ENCODE measurements around the gene RCOR2. TPM values are rescaled to one million over a fixed set of nuclear protein-coding genes. Genes with fewer than 3 reads are reported as not detected.

RCOR2 gene
- total RNA-seq, 1 donor from 2014 or later: 18.8 TPM

DNA sequence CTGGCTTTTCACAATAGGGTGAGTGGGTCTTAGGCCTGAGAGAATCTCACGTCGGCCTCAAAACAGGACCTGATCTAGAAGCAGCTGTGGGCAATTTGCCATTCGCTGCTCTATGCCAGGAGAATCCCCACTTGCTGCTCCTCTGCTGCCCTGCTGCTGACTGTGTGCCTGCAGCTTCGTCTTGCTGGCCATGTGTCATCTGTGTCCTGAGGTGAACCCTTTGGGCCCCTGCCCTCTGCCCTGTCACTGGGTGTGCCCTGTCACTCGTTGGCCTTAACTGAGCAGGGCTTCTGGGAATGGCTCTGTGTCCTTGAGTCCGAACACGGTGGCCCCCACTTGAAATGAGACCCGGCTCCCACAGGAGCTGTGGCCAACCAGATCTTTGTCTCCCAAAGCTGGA, 28.0 kb upstream of the RCOR2 start:
- no peak overlapping the region for H3K27ac Mint-ChIP-seq (ENCODE audit: unreplicated experiment)
- FAIRE-seq (no peak), DNase-seq (ENCODE audit: low read depth) (no peak)
- Histone ChIP-seq H3K27ac (ENCODE audit: low read depth, low read length) (no peak overlapping the region), H3K79me2 (ENCODE audit: insufficient read depth, low read length) (peaks cover 48% of the 10 kb centered on the region), H3K36me3 (ENCODE audit: insufficient read depth, low read length) (peaks cover 2% of the 10 kb centered on the region), H2AFZ (ENCODE audit: low read depth, low read length) (no peak overlapping the region), H3K27me3 (ENCODE audit: insufficient read depth, low read length) (no peaks in the 10 kb centered on the region), H3K9me3 (ENCODE audit: insufficient read depth, low read depth, low read length) (no peaks in the 10 kb centered on the region), H4K20me1 (ENCODE audit: insufficient read depth, low read length) (peaks cover 36% of the 10 kb centered on the region), H3K4me3 (ENCODE audit: insufficient read depth, low read depth, low read length) (no peak overlapping the region), H3K4me2 (ENCODE audit: low read length) (no peak overlapping the region), H3K9ac (ENCODE audit: low read length) (peak overlapping the region; percentile 27), H3K4me1 (ENCODE audit: insufficient read depth, low read length) (no peaks in the 10 kb centered on the region)
- no peaks in the 10 kb centered on the region for H3K27me3 Mint-ChIP-seq (ENCODE audit: low read depth, unreplicated experiment)
- H3K4me3 Mint-ChIP-seq (ENCODE audit: unreplicated experiment): no peak overlapping the region
- no peaks in the 10 kb centered on the region for H3K4me1 Mint-ChIP-seq (ENCODE audit: low read depth, unreplicated experiment)
- no peaks in the 10 kb centered on the region for H3K9me3 Mint-ChIP-seq (ENCODE audit: unreplicated experiment)
- TF ChIP-seq EZH2 (IDR thresholded peaks at IDR 0.05; ENCODE audit: insufficient read depth, low read length): no peak
- TF ChIP-seq, protein P1, sequence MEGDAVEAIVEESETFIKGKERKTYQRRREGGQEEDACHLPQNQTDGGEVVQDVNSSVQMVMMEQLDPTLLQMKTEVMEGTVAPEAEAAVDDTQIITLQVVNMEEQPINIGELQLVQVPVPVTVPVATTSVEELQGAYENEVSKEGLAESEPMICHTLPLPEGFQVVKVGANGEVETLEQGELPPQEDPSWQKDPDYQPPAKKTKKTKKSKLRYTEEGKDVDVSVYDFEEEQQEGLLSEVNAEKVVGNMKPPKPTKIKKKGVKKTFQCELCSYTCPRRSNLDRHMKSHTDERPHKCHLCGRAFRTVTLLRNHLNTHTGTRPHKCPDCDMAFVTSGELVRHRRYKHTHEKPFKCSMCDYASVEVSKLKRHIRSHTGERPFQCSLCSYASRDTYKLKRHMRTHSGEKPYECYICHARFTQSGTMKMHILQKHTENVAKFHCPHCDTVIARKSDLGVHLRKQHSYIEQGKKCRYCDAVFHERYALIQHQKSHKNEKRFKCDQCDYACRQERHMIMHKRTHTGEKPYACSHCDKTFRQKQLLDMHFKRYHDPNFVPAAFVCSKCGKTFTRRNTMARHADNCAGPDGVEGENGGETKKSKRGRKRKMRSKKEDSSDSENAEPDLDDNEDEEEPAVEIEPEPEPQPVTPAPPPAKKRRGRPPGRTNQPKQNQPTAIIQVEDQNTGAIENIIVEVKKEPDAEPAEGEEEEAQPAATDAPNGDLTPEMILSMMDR (IDR thresholded peaks at IDR 0.05; ENCODE audit: insufficient read depth, low read depth, low read length): no peak
- H3K36me3 Mint-ChIP-seq (ENCODE audit: low read depth, unreplicated experiment): peaks cover 2% of the 10 kb centered on the region

DNA sequence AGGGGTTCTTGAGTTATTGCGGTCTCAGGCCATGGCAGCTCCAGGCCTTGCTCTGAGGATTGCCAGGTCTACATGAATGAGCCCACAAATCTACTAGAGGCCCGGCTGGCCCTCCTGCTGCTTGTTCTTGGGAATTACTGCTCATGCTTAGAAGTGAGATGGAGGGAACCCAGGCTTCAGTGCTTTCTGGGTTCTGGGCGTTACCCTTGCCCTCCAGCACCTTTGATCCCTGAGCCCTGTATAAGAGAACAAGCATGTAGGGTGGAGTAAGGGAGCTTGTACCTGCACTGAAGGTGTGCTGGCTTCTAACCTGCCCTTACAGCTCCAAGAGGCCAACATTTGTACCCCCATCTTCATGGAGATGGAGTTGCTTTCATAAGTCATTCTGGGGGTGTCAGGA, 25.8 kb upstream of the RCOR2 start:
- no peak overlapping the region for H3K4me2 ChIP-seq (ENCODE audit: low read length)
- H3K36me3 ChIP-seq (ENCODE audit: insufficient read depth, low read length): peaks cover 2% of the 10 kb centered on the region
- H2AFZ ChIP-seq (ENCODE audit: low read depth, low read length): no peak overlapping the region
- FAIRE-seq (no peak), DNase-seq (ENCODE audit: low read depth) (no peak)
- H3K4me3 ChIP-seq (ENCODE audit: insufficient read depth, low read depth, low read length): no peak overlapping the region
- TF ChIP-seq EZH2 (IDR thresholded peaks at IDR 0.05; ENCODE audit: insufficient read depth, low read length): no peak
- TF ChIP-seq, protein P1 (IDR thresholded peaks at IDR 0.05; ENCODE audit: insufficient read depth, low read depth, low read length): no peak
- Mint-ChIP-seq H3K27me3 (ENCODE audit: low read depth, unreplicated experiment) (no peaks in the 10 kb centered on the region), H3K9me3 (ENCODE audit: unreplicated experiment) (no peaks in the 10 kb centered on the region), H3K4me1 (ENCODE audit: low read depth, unreplicated experiment) (no peaks in the 10 kb centered on the region), H3K36me3 (ENCODE audit: low read depth, unreplicated experiment) (peaks cover 2% of the 10 kb centered on the region), H3K27ac (ENCODE audit: unreplicated experiment) (no peak overlapping the region), H3K4me3 (ENCODE audit: unreplicated experiment) (no peak overlapping the region)
- H3K9me3 ChIP-seq (ENCODE audit: insufficient read depth, low read depth, low read length): no peaks in the 10 kb centered on the region
- peaks cover 36% of the 10 kb centered on the region for H4K20me1 ChIP-seq (ENCODE audit: insufficient read depth, low read length)
- no peak overlapping the region for H3K9ac ChIP-seq (ENCODE audit: low read length)
- H3K4me1 ChIP-seq (ENCODE audit: insufficient read depth, low read length): no peaks in the 10 kb centered on the region
- no peak overlapping the region for H3K27ac ChIP-seq (ENCODE audit: low read depth, low read length)
- peaks cover 55% of the 10 kb centered on the region for H3K79me2 ChIP-seq (ENCODE audit: insufficient read depth, low read length)
- no peaks in the 10 kb centered on the region for H3K27me3 ChIP-seq (ENCODE audit: insufficient read depth, low read length)

DNA sequence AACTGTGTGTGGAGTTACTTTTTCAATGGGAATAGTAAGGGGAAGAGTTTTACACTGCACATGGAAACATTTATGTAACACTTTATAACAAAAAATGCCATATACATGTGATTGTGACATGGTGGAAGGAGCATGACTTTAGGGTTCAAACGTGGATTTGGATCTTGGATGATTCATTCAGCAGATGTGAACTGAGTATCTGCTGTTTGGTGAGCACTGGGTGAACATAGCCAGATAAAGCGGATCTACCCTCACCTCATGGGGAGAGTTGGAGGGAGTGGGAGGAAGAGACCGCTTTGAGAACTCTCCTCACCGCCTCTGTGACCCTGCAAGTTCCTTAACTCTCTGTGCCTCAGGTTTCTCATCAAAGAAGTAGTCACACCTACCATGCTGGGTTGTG, 24.9 kb upstream of the RCOR2 start:
- Mint-ChIP-seq H3K27ac (ENCODE audit: unreplicated experiment) (no peak overlapping the region), H3K36me3 (ENCODE audit: low read depth, unreplicated experiment) (peaks cover 2% of the 10 kb centered on the region), H3K4me1 (ENCODE audit: low read depth, unreplicated experiment) (no peaks in the 10 kb centered on the region), H3K27me3 (ENCODE audit: low read depth, unreplicated experiment) (no peaks in the 10 kb centered on the region), H3K9me3 (ENCODE audit: unreplicated experiment) (no peaks in the 10 kb centered on the region), H3K4me3 (ENCODE audit: unreplicated experiment) (no peak overlapping the region)
- no peak overlapping the region for H3K4me3 ChIP-seq (ENCODE audit: insufficient read depth, low read depth, low read length)
- H3K36me3 ChIP-seq (ENCODE audit: insufficient read depth, low read length): peaks cover 2% of the 10 kb centered on the region
- H2AFZ ChIP-seq (ENCODE audit: low read depth, low read length): no peak overlapping the region
- no peaks in the 10 kb centered on the region for H3K9me3 ChIP-seq (ENCODE audit: insufficient read depth, low read depth, low read length)
- peaks cover 55% of the 10 kb centered on the region for H3K79me2 ChIP-seq (ENCODE audit: insufficient read depth, low read length)
- no peak overlapping the region for H3K4me2 ChIP-seq (ENCODE audit: low read length)
- no peak for DNase-seq (ENCODE audit: low read depth)
- H3K27ac ChIP-seq (ENCODE audit: low read depth, low read length): no peak overlapping the region
- TF ChIP-seq EZH2 (IDR thresholded peaks at IDR 0.05; ENCODE audit: insufficient read depth, low read length): no peak
- TF ChIP-seq, protein P1 (IDR thresholded peaks at IDR 0.05; ENCODE audit: insufficient read depth, low read depth, low read length): no peak
- H3K9ac ChIP-seq (ENCODE audit: low read length): no peak overlapping the region
- no peaks in the 10 kb centered on the region for H3K4me1 ChIP-seq (ENCODE audit: insufficient read depth, low read length)
- H3K27me3 ChIP-seq (ENCODE audit: insufficient read depth, low read length): no peaks in the 10 kb centered on the region
- H4K20me1 ChIP-seq (ENCODE audit: insufficient read depth, low read length): peaks cover 36% of the 10 kb centered on the region
- FAIRE-seq: no peak

All from astrocyte (in vitro differentiated cells and primary cell).